Neural cell (in vitro differentiated cells): Measurements from ENCODE around the gene PRODH2. TPM values are rescaled to one million over a fixed set of nuclear protein-coding genes. Genes with fewer than 3 reads are reported as not detected.

Experiments used
- H2AFZ ChIP-seq: fragments of 200-600, 300-800 bp; sonication (generic), shearing (Covaris generic); 2 replicates; pipeline ENCODE4 v1.6.0; 2014; ENCODE audit warnings: low read depth, mild to moderate bottlenecking, antibody characterized with exemption, low read length, moderate library complexity
- H3F3A ChIP-seq: fragments of 200-600 bp; shearing (Covaris generic); 2 replicates; pipeline ENCODE4 v1.6.1; 2016; ENCODE audit warnings: mild to moderate bottlenecking, moderate library complexity, mixed read lengths, antibody characterized with exemption, low read length; ENCODE audit not compliant: insufficient read depth, poor library complexity, severe bottlenecking
- H3K27ac ChIP-seq: fragments of 200-600, 300-800 bp; sonication (generic), shearing (Covaris generic); 2 replicates; pipeline ENCODE4 v1.5.1; 2014; ENCODE audit warnings: mild to moderate bottlenecking, low read length, moderate library complexity
- H3K27me3 ChIP-seq: fragments of 300-800, 200-600 bp; sonication (generic), shearing (Covaris generic); 2 replicates; pipeline ENCODE4 v1.6.0; 2014; ENCODE audit warnings: mild to moderate bottlenecking, low read depth, low read length, moderate library complexity; ENCODE audit not compliant: insufficient read depth
- H3K36me3 ChIP-seq: fragments of 300-800, 200-600 bp; sonication (generic), shearing (Covaris generic); 2 replicates; pipeline ENCODE4 v1.5.1; 2014; ENCODE audit warnings: mild to moderate bottlenecking, antibody characterized with exemption, low read length, moderate library complexity; ENCODE audit not compliant: insufficient read depth
- H3K4me2 ChIP-seq: fragments of 300-800, 200-600 bp; sonication (generic), shearing (Covaris generic); 2 replicates; pipeline ENCODE4 v1.6.0; 2014; ENCODE audit warnings: mild to moderate bottlenecking, low read length
- H3K4me3 ChIP-seq: fragments of 300-800, 200-600 bp; sonication (generic), shearing (Covaris generic); 2 replicates; pipeline ENCODE4 v1.5.1; 2014; ENCODE audit warnings: mild to moderate bottlenecking, low read length, moderate library complexity
- H3K79me2 ChIP-seq: fragments of 200-600 bp; shearing (Covaris generic); replicated peaks from 2 replicates; pipeline ENCODE4 v1.6.0; 2014; ENCODE audit warnings: mild to moderate bottlenecking, low read length, moderate library complexity; ENCODE audit not compliant: insufficient read depth
- H3K9ac ChIP-seq: fragments of 300-800, 200-600 bp; sonication (generic), shearing (Covaris generic); 2 replicates; pipeline ENCODE4 v1.6.1; 2016; ENCODE audit warnings: mild to moderate bottlenecking, low read length, mixed read lengths
- H3K9me2 ChIP-seq: fragments of 200-600 bp; shearing (Covaris generic); 2 replicates; pipeline ENCODE4 v1.6.1; 2016; ENCODE audit warnings: mild to moderate bottlenecking, low read length, mixed read lengths; ENCODE audit not compliant: insufficient read depth
- H3K9me3 ChIP-seq: fragments of 200-600, 300-800 bp; sonication (generic), shearing (Covaris generic); 2 replicates; pipeline ENCODE4 v1.6.1; 2016; ENCODE audit warnings: mild to moderate bottlenecking, mixed run types, low read length, moderate library complexity, mixed read lengths
- H4K20me1 ChIP-seq: fragments of 200-600 bp; shearing (Covaris generic); 2 replicates; pipeline ENCODE4 v1.6.1; 2016; ENCODE audit warnings: mild to moderate bottlenecking, mixed run types; ENCODE audit not compliant: insufficient read depth
- CTCF ChIP-seq: fragments of 450-650 bp; IDR thresholded peaks from 2 replicates; pipeline ENCODE4 v1.5.1; 2014; ENCODE audit warnings: antibody characterized with exemption, mild to moderate bottlenecking, moderate library complexity; ENCODE audit not compliant: poor library complexity, severe bottlenecking
- EP300 ChIP-seq: fragments of 450-650 bp; conservative IDR thresholded peaks from 2 replicates; pipeline ENCODE4 v1.6.1; 2014; ENCODE audit warnings: antibody characterized with exemption, mild to moderate bottlenecking, moderate library complexity; ENCODE audit not compliant: poor library complexity, severe bottlenecking
- EZH2 ChIP-seq: fragments of 200-600, 300-800 bp; shearing (Covaris generic), sonication (generic); IDR thresholded peaks from 2 replicates; pipeline ENCODE4 v1.6.1; 2014; ENCODE audit warnings: antibody characterized with exemption, low read length, borderline replicate concordance, mild to moderate bottlenecking; ENCODE audit not compliant: insufficient read depth, poor library complexity, severe bottlenecking
- MXI1 ChIP-seq: fragments of 450-650 bp; conservative IDR thresholded peaks from 2 replicates; pipeline ENCODE4 v1.6.1; 2014; ENCODE audit warnings: antibody characterized with exemption, mild to moderate bottlenecking; ENCODE audit not compliant: poor library complexity, severe bottlenecking
- POLR2AphosphoS5 ChIP-seq: IDR thresholded peaks from 2 replicates; pipeline ENCODE4 v1.6.1; 2012
- RAD21 ChIP-seq: fragments of 450-650 bp; conservative IDR thresholded peaks from 2 replicates; pipeline ENCODE4 v1.6.1; 2014; ENCODE audit warnings: antibody characterized with exemption, mild to moderate bottlenecking, moderate library complexity
- REST ChIP-seq: IDR thresholded peaks from 2 replicates; pipeline ENCODE4 v1.6.1; 2012; ENCODE audit warnings: borderline replicate concordance
- SMC3 ChIP-seq: fragments of 450-650 bp; conservative IDR thresholded peaks from 2 replicates; pipeline ENCODE4 v1.6.1; 2014; ENCODE audit warnings: antibody characterized with exemption, mild to moderate bottlenecking, moderate library complexity; ENCODE audit not compliant: poor library complexity
- TAF1 ChIP-seq: IDR thresholded peaks from 2 replicates; pipeline ENCODE4 v1.6.1; 2012; ENCODE audit warnings: low read depth
- polyA plus RNA-seq: library from polyadenylated mRNA; depleted of rRNA; stranded (reverse); fragments of >200 nt; gene quantifications from 2 replicates; pipeline ENCODE4 v1.2.3, GENCODE V29; 2014

PRODH2 gene
- polyA plus RNA-seq, 1 donor from 2014 or later, result not detected

GRCh38 chr19:35816846-35817245 is 4.2 kb upstream of the PRODH2 start:
- TF ChIP-seq EZH2 (no peak), TAF1 (no peak), MXI1 (no peak), REST (no peak), SMC3 (no peak), POLR2AphosphoS5 (no peak), EP300 (no peak), RAD21 (no peak), CTCF (no peak)

GRCh38 chr19:35816262-35816661 is 3.6 kb upstream of the PRODH2 start:
- Histone ChIP-seq H2AFZ (no peak overlapping the region), H3K79me2 (no peaks in the 10 kb centered on the region), H3K4me3 (no peak overlapping the region), H3K27me3 (no peaks in the 10 kb centered on the region), H4K20me1 (no peaks in the 10 kb centered on the region), H3K4me2 (no peak overlapping the region), H3K36me3 (no peaks in the 10 kb centered on the region), H3K27ac (no peak overlapping the region), H3K9me3 (no peaks in the 10 kb centered on the region), H3K9me2 (no peaks in the 10 kb centered on the region), H3K9ac (no peak overlapping the region), H3F3A (no peaks in the 10 kb centered on the region)
- TF ChIP-seq MXI1 (no peak), REST (no peak), CTCF (no peak), TAF1 (no peak), SMC3 (no peak), EP300 (no peak), RAD21 (no peak), POLR2AphosphoS5 (no peak), EZH2 (no peak)

More at GRCh38 chr19:35816846-35817245, 4.2 kb upstream of the PRODH2 start:
- Histone ChIP-seq H3K9me3 (no peaks in the 10 kb centered on the region), H3K79me2 (no peaks in the 10 kb centered on the region), H4K20me1 (no peaks in the 10 kb centered on the region), H3K4me2 (no peak overlapping the region), H2AFZ (no peak overlapping the region), H3K4me3 (no peak overlapping the region), H3K27me3 (no peaks in the 10 kb centered on the region), H3K9ac (no peak overlapping the region), H3F3A (no peaks in the 10 kb centered on the region), H3K36me3 (no peaks in the 10 kb centered on the region), H3K27ac (no peak overlapping the region), H3K9me2 (no peaks in the 10 kb centered on the region)
